Mesenchymal stem cell (in vitro differentiated cells and primary cell): ENCODE results near the gene STEAP3.

ENCODE experiments used
- DNase-seq: peaks from one replicate; pipeline ENCODE4 v3.0.0-alpha.2; 2013
- H2AFZ ChIP-seq: one replicate; pipeline ENCODE4 v1.6.1; 2013; ENCODE audit warnings: low read depth, mild to moderate bottlenecking, control low read depth, inconsistent platforms, low read length, moderate library complexity
- H2AK5ac ChIP-seq: 2 replicates; pipeline ENCODE4 v1.6.1; 2013; ENCODE audit warnings: low read length, moderate library complexity, mild to moderate bottlenecking, inconsistent platforms; ENCODE audit not compliant: severe bottlenecking
- H2BK120ac ChIP-seq: one replicate; pipeline ENCODE4 v1.6.1; 2013; ENCODE audit warnings: low read depth, mild to moderate bottlenecking, inconsistent platforms, low read length, moderate library complexity
- H2BK12ac ChIP-seq, 2 experiments: one replicate each; pipeline ENCODE4 v1.6.1; 2013; ENCODE audit warnings: inconsistent platforms in 2 of 2, low read length in 2 of 2, mild to moderate bottlenecking in 2 of 2, moderate library complexity in 2 of 2, control low read depth in 1 of 2
- H2BK15ac ChIP-seq: one replicate; pipeline ENCODE4 v1.6.1; 2013; ENCODE audit warnings: mild to moderate bottlenecking, low read depth, inconsistent platforms; ENCODE audit not compliant: poor library complexity, severe bottlenecking
- H2BK5ac ChIP-seq: 2 replicates; pipeline ENCODE4 v1.6.1; 2013; ENCODE audit warnings: low read depth, mild to moderate bottlenecking, low read length, control low read depth, inconsistent platforms; ENCODE audit not compliant: poor library complexity, severe bottlenecking
- H3K14ac ChIP-seq, 2 experiments: one replicate each; pipeline ENCODE4 v1.6.1; 2013; ENCODE audit warnings: inconsistent platforms in 2 of 2, low read length in 2 of 2, control low read depth in 1 of 2, mild to moderate bottlenecking in 1 of 2, moderate library complexity in 1 of 2
- H3K18ac ChIP-seq, 2 experiments: one replicate each; pipeline ENCODE4 v1.6.1; 2013; ENCODE audit warnings: inconsistent platforms in 2 of 2, low read length in 2 of 2, control low read depth in 1 of 2, low read depth in 1 of 2, mild to moderate bottlenecking in 1 of 2
- H3K23ac ChIP-seq, 2 experiments: one replicate each; pipeline ENCODE4 v1.6.1; 2013; ENCODE audit warnings: inconsistent platforms in 2 of 2, low read length in 2 of 2, mild to moderate bottlenecking in 2 of 2, moderate library complexity in 2 of 2, control low read depth in 1 of 2
- H3K27ac ChIP-seq: 2 replicates; pipeline ENCODE4 v1.5.1; 2013; ENCODE audit warnings: mild to moderate bottlenecking, moderate library complexity, low read length, control low read depth, inconsistent platforms; ENCODE audit not compliant: poor library complexity, severe bottlenecking
- H3K27me3 ChIP-seq, 2 experiments: 2 replicates each; pipeline versions ENCODE4 v1.6.1 to v1.7.0; 2013; ENCODE audit warnings: low read length in 2 of 2, mild to moderate bottlenecking in 2 of 2, moderate library complexity in 2 of 2, control low read depth in 1 of 2, inconsistent platforms in 1 of 2; ENCODE audit not compliant: control insufficient read depth in 1 of 2, insufficient read depth in 1 of 2
- H3K36me3 ChIP-seq, 2 experiments: 2 replicates each; pipeline versions ENCODE4 v1.6.1 to v1.7.0; 2013; ENCODE audit warnings: low read length in 2 of 2, control low read depth in 1 of 2, inconsistent platforms in 1 of 2, low read depth in 1 of 2, mild to moderate bottlenecking in 1 of 2; ENCODE audit not compliant: insufficient read depth in 2 of 2, control insufficient read depth in 1 of 2
- H3K4ac ChIP-seq, 2 experiments: one replicate each; pipeline ENCODE4 v1.6.1; 2013; ENCODE audit warnings: inconsistent platforms in 2 of 2, low read length in 2 of 2, mild to moderate bottlenecking in 2 of 2, moderate library complexity in 2 of 2, control low read depth in 1 of 2, low read depth in 1 of 2
- H3K4me1 ChIP-seq: 2 replicates; pipeline ENCODE4 v1.6.1; 2013; ENCODE audit warnings: low read depth, low read length, control low read depth; ENCODE audit not compliant: control insufficient read depth, insufficient read depth
- H3K4me2 ChIP-seq: 2 replicates; pipeline ENCODE4 v1.6.1; 2013; ENCODE audit warnings: low read length, mild to moderate bottlenecking, inconsistent platforms; ENCODE audit not compliant: poor library complexity, severe bottlenecking
- H3K4me3 ChIP-seq, 2 experiments: 2 replicates each; pipeline versions ENCODE4 v1.5.1 to v1.7.0; 2013; ENCODE audit warnings: low read length in 2 of 2, mild to moderate bottlenecking in 2 of 2, control low read depth in 1 of 2, low read depth in 1 of 2; ENCODE audit not compliant: insufficient read depth in 1 of 2
- H3K79me1 ChIP-seq: replicated peaks from 2 replicates; pipeline ENCODE4 v1.6.1; 2013; ENCODE audit warnings: mild to moderate bottlenecking, control low read depth, low read length, inconsistent platforms; ENCODE audit not compliant: poor library complexity, severe bottlenecking
- H3K9ac ChIP-seq: 2 replicates; pipeline ENCODE4 v1.7.0; 2013; ENCODE audit warnings: mild to moderate bottlenecking, low read length, moderate library complexity
- H3K9me3 ChIP-seq: 2 replicates; pipeline ENCODE4 v1.7.0; 2013; ENCODE audit warnings: mild to moderate bottlenecking, low read length; ENCODE audit not compliant: control insufficient read depth
- H4K8ac ChIP-seq: one replicate; pipeline ENCODE4 v1.6.1; 2013; ENCODE audit warnings: inconsistent platforms, mild to moderate bottlenecking, low read length, moderate library complexity
- H4K91ac ChIP-seq: one replicate; pipeline ENCODE4 v1.6.1; 2013; ENCODE audit warnings: mild to moderate bottlenecking, low read length, inconsistent platforms
- WGBS: methylation state at CpG from one replicate; pipeline ENCODE4 v1.1.7; 2013; ENCODE audit warnings: mixed read lengths; 5-methylcytosine and 5-hydroxymethylcytosine counted together

The STEAP3 gene

GRCh38 chr2:119286661-119287060, 63.0 kb downstream of the STEAP3 start:
- Histone ChIP-seq H2BK120ac (no peak overlapping the region), H3K9ac (no peak overlapping the region), H3K36me3 (peaks cover 0 to 4% of the 10 kb centered on the region in 2 experiments), H2AFZ (no peak overlapping the region), H3K18ac (no peak overlapping the region), H2BK15ac (no peak overlapping the region), H3K14ac (no peak overlapping the region), H3K27me3 (no peaks in the 10 kb centered on the region), H3K23ac (no peak overlapping the region), H3K79me1 (no peaks in the 10 kb centered on the region), H3K4me3 (no peak overlapping the region), H2BK5ac (no peak overlapping the region), H2AK5ac (no peak overlapping the region), H3K27ac (no peak overlapping the region), H3K4me2 (no peak overlapping the region), H4K8ac (no peak overlapping the region), H3K4ac (no peak overlapping the region), H2BK12ac (no peak overlapping the region), H4K91ac (no peak overlapping the region), H3K9me3 (no peaks in the 10 kb centered on the region), H3K4me1 (peaks cover 4% of the 10 kb centered on the region)
- 92% methylated on average over 7 of the region's 8 CpGs for WGBS
- no peak for DNase-seq

- Histone ChIP-seq H3K36me3 (peaks cover 0 to 4% of the 10 kb centered on the region in 2 experiments), H2BK120ac (no peak overlapping the region), H4K91ac (no peak overlapping the region), H3K23ac (no peak overlapping the region), H3K4me2 (no peak overlapping the region), H2BK12ac (no peak overlapping the region), H3K27me3 (no peaks in the 10 kb centered on the region), H2BK5ac (no peak overlapping the region), H2AK5ac (no peak overlapping the region), H3K4me3 (no peak overlapping the region), H3K14ac (no peak overlapping the region), H3K79me1 (no peaks in the 10 kb centered on the region), H2AFZ (no peak overlapping the region), H4K8ac (no peak overlapping the region), H3K4ac (no peak overlapping the region), H3K27ac (no peak overlapping the region), H3K9me3 (no peaks in the 10 kb centered on the region), H2BK15ac (no peak overlapping the region), H3K18ac (no peak overlapping the region), H3K4me1 (peaks cover 5% of the 10 kb centered on the region), H3K9ac (no peak overlapping the region)
- DNase-seq, result no peak
- 95% methylated on average over 5 of the region's 6 CpGs for WGBS
Measured at GRCh38 chr2:119288576-119288975, 64.9 kb downstream of the STEAP3 start.

- no peak overlapping the region for H2AFZ ChIP-seq
- no peak overlapping the region for H3K4me3 ChIP-seq
- no peak overlapping the region for H3K9ac ChIP-seq
- no peaks in the 10 kb centered on the region for H3K79me1 ChIP-seq
- H3K27me3 ChIP-seq, result no peaks in the 10 kb centered on the region
- 86% methylated on average over 11 of the region's 11 CpGs for WGBS
- H2AK5ac ChIP-seq, result no peak overlapping the region
- no peak overlapping the region for H3K4ac ChIP-seq
- no peak overlapping the region for H4K8ac ChIP-seq
- no peak overlapping the region for H3K23ac ChIP-seq
- H3K18ac ChIP-seq, result no peak overlapping the region
- H4K91ac ChIP-seq, result no peak overlapping the region
- H3K14ac ChIP-seq, result no peak overlapping the region
- H2BK15ac ChIP-seq, result no peak overlapping the region
- H3K4me2 ChIP-seq, result no peak overlapping the region
- no peaks in the 10 kb centered on the region for H3K9me3 ChIP-seq
- no peak for DNase-seq
- H2BK120ac ChIP-seq, result no peak overlapping the region
- no peak overlapping the region for H3K27ac ChIP-seq
- H3K4me1 ChIP-seq, result peaks cover 2% of the 10 kb centered on the region
- peaks cover 0 to 4% of the 10 kb centered on the region in 2 experiments for H3K36me3 ChIP-seq
- H2BK12ac ChIP-seq, result no peak overlapping the region
- H2BK5ac ChIP-seq, result no peak overlapping the region
Measured at GRCh38 chr2:119289093-119289492, 65.5 kb downstream of the STEAP3 start.

- Histone ChIP-seq H3K27me3 (no peaks in the 10 kb centered on the region), H2AFZ (no peak overlapping the region), H3K27ac (no peak overlapping the region), H3K4ac (no peak overlapping the region), H3K18ac (no peak overlapping the region), H3K14ac (no peak overlapping the region), H3K9me3 (no peaks in the 10 kb centered on the region), H2AK5ac (no peak overlapping the region), H3K4me1 (peaks cover 5% of the 10 kb centered on the region), H3K36me3 (peaks cover 0 to 4% of the 10 kb centered on the region in 2 experiments), H3K9ac (no peak overlapping the region), H4K91ac (no peak overlapping the region), H2BK5ac (no peak overlapping the region), H2BK12ac (no peak overlapping the region), H4K8ac (no peak overlapping the region), H2BK15ac (no peak overlapping the region), H2BK120ac (no peak overlapping the region), H3K79me1 (no peaks in the 10 kb centered on the region), H3K23ac (no peak overlapping the region), H3K4me2 (no peak overlapping the region), H3K4me3 (no peak overlapping the region)
- DNase-seq, result no peak
- WGBS, result 90% methylated on average over 5 of the region's 6 CpGs
Measured at GRCh38 chr2:119289642-119290041, 66.0 kb downstream of the STEAP3 start.
